Measurements from ENCODE around the gene PDE6C.

Gene PDE6C

DNA sequence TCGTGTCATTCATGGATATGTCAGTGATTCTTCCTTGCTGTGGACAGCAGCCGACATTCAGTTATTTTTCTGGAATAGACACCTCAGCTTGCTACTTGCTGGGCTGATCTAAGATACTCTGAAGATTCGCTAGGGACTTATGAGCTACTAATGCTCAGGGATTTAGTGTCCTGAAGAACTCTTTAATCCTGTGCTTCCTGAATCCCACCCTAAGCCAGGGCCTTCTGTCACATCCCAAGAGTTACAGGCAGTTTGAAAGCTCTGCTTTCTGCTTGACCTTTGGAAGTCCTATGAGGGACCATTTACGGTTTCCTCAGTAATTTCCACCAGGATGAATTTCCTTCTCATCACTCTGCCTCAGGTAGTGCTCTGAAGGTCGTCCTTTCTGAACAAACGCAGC is at the start of gene PDE6C:
TSS of gene PDE6C (plus strand) at position 227 of the 400 bp plus-strand sequence. CDS start 189 bp downstream, outside the sequence.
- no peak for DNase-seq (ENCODE audit: low read depth)
- H3K4me3 ChIP-seq (ENCODE audit: low read depth, low read length) = no peak within 1 kb of the TSS
- TF ChIP-seq, protein P1, sequence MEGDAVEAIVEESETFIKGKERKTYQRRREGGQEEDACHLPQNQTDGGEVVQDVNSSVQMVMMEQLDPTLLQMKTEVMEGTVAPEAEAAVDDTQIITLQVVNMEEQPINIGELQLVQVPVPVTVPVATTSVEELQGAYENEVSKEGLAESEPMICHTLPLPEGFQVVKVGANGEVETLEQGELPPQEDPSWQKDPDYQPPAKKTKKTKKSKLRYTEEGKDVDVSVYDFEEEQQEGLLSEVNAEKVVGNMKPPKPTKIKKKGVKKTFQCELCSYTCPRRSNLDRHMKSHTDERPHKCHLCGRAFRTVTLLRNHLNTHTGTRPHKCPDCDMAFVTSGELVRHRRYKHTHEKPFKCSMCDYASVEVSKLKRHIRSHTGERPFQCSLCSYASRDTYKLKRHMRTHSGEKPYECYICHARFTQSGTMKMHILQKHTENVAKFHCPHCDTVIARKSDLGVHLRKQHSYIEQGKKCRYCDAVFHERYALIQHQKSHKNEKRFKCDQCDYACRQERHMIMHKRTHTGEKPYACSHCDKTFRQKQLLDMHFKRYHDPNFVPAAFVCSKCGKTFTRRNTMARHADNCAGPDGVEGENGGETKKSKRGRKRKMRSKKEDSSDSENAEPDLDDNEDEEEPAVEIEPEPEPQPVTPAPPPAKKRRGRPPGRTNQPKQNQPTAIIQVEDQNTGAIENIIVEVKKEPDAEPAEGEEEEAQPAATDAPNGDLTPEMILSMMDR (IDR thresholded peaks at IDR 0.05; ENCODE audit: insufficient read depth, low read depth, low read length, missing control alignments) = no peak

- no peak overlapping the region for H3K4me3 ChIP-seq (ENCODE audit: low read depth, low read length)
- TF ChIP-seq, protein P1 (IDR thresholded peaks at IDR 0.05; ENCODE audit: insufficient read depth, low read depth, low read length, missing control alignments) = no peak
- DNase-seq (ENCODE audit: low read depth) = no peak
These were observed 46.9 kb upstream of the PDE6C start for GRCh38 chr10:93565446-93565845.

DNA sequence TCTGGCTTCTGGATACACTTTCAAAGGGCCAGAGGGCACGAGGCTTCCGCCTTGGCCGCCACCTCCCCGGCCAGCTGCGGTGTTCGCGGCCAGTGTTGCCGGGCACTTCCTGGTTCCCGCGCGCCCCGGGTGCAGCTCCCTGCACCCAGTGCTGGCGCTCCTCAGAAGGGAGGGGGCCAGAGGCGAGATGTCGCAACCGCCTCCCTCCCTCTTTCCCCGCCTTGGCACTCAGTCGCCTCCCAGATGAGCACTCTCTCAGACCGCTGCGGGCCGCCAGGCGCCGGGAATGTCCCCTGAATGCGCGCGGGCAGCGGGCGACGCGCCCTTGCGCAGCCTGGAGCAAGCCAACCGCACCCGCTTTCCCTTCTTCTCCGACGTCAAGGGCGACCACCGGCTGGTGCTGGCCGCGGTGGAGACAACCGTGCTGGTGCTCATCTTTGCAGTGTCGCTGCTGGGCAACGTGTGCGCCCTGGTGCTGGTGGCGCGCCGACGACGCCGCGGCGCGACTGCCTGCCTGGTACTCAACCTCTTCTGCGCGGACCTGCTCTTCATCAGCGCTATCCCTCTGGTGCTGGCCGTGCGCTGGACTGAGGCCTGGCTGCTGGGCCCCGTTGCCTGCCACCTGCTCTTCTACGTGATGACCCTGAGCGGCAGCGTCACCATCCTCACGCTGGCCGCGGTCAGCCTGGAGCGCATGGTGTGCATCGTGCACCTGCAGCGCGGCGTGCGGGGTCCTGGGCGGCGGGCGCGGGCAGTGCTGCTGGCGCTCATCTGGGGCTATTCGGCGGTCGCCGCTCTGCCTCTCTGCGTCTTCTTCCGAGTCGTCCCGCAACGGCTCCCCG is 45.7 kb upstream of the PDE6C start, which contains the start of gene FFAR4:
TSS of gene FFAR4 (plus strand) at position 231 of the 842 bp plus-strand sequence. CDS start at position 287, 56 bp downstream.
- no peak for DNase-seq (ENCODE audit: low read depth)
- TF ChIP-seq, protein P1 (IDR thresholded peaks at IDR 0.05; ENCODE audit: insufficient read depth, low read depth, low read length, missing control alignments) = no peak
- no peak within 1 kb of the TSS for H3K4me3 ChIP-seq (ENCODE audit: low read depth, low read length)

DNA sequence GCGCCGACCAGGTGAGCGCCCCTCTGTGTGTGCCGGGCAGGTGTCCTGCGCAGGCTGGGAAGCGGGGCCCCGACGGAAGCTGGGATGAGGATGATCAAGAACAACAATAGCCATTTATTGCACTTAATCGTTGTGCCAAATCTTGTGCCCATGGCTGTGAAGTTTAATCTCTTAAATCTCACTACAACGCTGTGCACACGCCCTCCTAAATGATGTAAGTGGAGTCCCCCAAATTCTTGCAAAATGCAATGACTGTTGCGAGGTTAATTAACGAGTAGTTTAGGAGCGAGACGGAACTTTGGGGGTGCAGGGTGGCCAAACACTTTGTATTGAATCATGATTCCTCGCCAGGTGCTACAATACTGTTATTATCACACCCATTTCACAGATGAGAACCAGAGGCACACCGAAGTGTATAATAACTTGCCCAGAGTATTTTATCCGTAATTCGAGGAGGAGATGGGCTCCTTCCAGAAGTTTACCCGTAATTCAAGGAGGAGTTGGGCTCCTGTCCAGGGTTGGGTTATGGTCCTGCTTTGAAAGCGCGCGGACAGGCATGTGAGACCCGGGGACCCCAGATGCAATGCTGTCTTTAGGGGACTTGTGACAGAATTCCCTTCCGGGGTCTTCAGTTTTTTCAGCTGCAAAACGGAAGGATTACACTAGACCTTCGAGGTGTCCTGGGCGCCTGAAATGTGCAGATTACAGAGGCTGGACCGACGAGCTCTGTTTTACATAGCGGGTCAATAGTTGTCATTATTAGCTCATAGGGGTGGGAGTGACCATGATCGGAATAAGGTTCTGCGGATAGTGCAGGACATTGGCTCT is 44.8 kb upstream of the PDE6C start:
- no peak overlapping the region for H3K4me3 ChIP-seq (ENCODE audit: low read depth, low read length)

GRCh38 chr10:93568105-93568390 is 44.3 kb upstream of the PDE6C start:
- no peak for DNase-seq (ENCODE audit: low read depth)
- no peak overlapping the region for H3K4me3 ChIP-seq (ENCODE audit: low read depth, low read length)
- TF ChIP-seq, protein P1 (IDR thresholded peaks at IDR 0.05; ENCODE audit: insufficient read depth, low read depth, low read length, missing control alignments) = no peak

More for the DNA sequence above, 44.8 kb upstream of the PDE6C start:
- DNase-seq (ENCODE audit: low read depth) = no peak
- TF ChIP-seq, protein P1 (IDR thresholded peaks at IDR 0.05; ENCODE audit: insufficient read depth, low read depth, low read length, missing control alignments) = no peak

GRCh38 chr10:93570383-93570782 is 42.0 kb upstream of the PDE6C start:
- no peak overlapping the region for H3K4me3 ChIP-seq (ENCODE audit: low read depth, low read length)
- no peak for DNase-seq (ENCODE audit: low read depth)
- TF ChIP-seq, protein P1 (IDR thresholded peaks at IDR 0.05; ENCODE audit: insufficient read depth, low read depth, low read length, missing control alignments) = no peak
